Measurements from ENCODE around the gene RPS21.

Gene RPS21

DNA sequence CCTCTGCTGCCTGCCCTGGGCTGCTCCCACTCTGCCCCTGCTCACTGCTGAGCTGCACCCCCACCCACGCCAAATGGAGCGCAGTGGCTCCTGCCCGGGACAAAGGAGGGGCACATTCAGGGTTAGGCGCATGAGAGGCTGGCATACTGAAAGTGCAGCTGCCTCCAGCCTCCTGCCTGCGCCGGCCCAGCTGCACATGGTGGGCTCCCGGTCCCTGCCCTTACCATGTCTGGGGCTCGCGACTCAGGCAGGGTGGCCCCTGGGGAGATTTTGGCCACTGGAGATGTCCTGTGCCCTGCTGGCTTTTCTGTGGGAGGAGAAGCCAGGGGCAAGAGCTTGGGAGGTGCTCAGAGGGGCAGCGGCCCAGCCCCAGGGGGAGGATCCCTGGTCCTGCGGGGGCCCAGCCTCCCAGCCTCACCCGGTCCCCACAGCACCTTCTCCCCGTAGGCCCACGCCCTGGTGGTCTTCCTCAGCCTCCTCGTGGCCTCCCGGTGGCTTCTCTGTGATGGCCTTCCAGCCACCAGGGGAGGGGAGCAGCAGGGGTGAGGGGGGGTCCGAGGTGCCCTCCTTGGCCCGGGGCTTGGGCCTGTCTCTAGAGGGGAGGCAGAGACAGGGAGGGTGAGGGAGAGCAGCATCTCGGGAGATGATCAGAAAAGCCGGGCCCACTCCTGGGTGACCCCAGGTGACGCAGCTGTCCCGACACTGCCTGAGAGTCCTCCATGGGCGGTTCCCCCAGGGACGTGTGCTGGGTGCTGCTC lies 28.6 kb downstream of the RPS21 start:
- DNase-seq (ENCODE audit: extremely low read depth, insufficient read length) = no peak
- H3K27me3 ChIP-seq (replicated peaks; ENCODE audit: control insufficient read depth, insufficient read depth, low read length) = no peaks in the 10 kb centered on the region
- H3K36me3 ChIP-seq (ENCODE audit: control insufficient read depth, insufficient read depth, low read length) = no peaks in the 10 kb centered on the region
- TF ChIP-seq, protein P1, sequence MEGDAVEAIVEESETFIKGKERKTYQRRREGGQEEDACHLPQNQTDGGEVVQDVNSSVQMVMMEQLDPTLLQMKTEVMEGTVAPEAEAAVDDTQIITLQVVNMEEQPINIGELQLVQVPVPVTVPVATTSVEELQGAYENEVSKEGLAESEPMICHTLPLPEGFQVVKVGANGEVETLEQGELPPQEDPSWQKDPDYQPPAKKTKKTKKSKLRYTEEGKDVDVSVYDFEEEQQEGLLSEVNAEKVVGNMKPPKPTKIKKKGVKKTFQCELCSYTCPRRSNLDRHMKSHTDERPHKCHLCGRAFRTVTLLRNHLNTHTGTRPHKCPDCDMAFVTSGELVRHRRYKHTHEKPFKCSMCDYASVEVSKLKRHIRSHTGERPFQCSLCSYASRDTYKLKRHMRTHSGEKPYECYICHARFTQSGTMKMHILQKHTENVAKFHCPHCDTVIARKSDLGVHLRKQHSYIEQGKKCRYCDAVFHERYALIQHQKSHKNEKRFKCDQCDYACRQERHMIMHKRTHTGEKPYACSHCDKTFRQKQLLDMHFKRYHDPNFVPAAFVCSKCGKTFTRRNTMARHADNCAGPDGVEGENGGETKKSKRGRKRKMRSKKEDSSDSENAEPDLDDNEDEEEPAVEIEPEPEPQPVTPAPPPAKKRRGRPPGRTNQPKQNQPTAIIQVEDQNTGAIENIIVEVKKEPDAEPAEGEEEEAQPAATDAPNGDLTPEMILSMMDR (IDR thresholded peaks at IDR 0.05; ENCODE audit: insufficient read depth, low read length, poor library complexity, severe bottlenecking) = no peak
- no peak overlapping the region for H3K4me3 ChIP-seq (replicated peaks; ENCODE audit: low read depth, low read length)

GRCh38 chr20:62416651-62417637 lies 30.0 kb downstream of the RPS21 start:
- Histone ChIP-seq H3K4me3 (replicated peaks; ENCODE audit: low read depth, low read length) (no peak overlapping the region), H3K36me3 (ENCODE audit: control insufficient read depth, insufficient read depth, low read length) (no peaks in the 10 kb centered on the region), H3K27me3 (replicated peaks; ENCODE audit: control insufficient read depth, insufficient read depth, low read length) (no peaks in the 10 kb centered on the region)
- DNase-seq (ENCODE audit: extremely low read depth, insufficient read length) = no peak
- TF ChIP-seq, protein P1 (IDR thresholded peaks at IDR 0.05; ENCODE audit: insufficient read depth, low read length, poor library complexity, severe bottlenecking) = no peak

DNA sequence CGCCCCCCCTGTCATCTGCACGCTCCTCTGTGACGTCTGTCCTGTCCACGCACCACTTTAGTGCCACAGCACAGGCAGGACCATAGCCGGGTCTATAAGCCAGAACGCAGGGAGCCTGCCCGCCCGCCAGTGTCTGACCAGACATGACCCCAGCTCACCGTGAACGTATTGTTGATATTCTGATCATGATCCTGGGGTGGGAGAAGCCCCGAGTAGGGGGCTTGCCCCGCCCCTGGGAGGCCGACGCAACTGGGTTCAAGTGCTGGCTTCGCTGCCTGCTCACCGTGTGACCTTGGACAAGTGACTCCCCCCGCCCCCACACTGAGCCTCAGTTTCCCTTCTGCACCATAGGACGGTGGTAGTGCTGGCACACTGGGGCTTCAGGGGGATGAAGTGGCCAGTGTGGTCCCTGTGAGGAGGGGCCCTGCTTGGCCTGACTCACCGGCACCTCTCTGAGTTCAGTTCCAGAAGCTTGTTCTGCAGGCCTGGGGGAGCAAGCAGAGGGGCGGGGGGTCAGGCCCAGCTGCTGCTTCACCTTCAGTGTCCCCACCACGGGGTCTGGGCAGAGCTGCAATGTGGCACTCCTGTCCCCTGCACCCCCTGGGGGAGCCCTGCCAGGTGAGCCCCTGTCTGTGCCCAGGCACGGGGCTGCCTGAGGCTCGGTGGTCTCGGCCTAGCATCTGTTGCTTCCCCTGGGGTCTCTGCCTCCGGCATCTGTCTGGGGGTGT lies 31.2 kb downstream of the RPS21 start:
- Histone ChIP-seq H3K4me3 (replicated peaks; ENCODE audit: low read depth, low read length) (no peak overlapping the region), H3K27me3 (replicated peaks; ENCODE audit: control insufficient read depth, insufficient read depth, low read length) (no peaks in the 10 kb centered on the region; the same call in 1 of the 2 replicates), H3K36me3 (ENCODE audit: control insufficient read depth, insufficient read depth, low read length) (no peaks in the 10 kb centered on the region)
- TF ChIP-seq, protein P1 (IDR thresholded peaks at IDR 0.05; ENCODE audit: insufficient read depth, low read length, poor library complexity, severe bottlenecking) = no peak
- no peak for DNase-seq (ENCODE audit: extremely low read depth, insufficient read length)

DNA sequence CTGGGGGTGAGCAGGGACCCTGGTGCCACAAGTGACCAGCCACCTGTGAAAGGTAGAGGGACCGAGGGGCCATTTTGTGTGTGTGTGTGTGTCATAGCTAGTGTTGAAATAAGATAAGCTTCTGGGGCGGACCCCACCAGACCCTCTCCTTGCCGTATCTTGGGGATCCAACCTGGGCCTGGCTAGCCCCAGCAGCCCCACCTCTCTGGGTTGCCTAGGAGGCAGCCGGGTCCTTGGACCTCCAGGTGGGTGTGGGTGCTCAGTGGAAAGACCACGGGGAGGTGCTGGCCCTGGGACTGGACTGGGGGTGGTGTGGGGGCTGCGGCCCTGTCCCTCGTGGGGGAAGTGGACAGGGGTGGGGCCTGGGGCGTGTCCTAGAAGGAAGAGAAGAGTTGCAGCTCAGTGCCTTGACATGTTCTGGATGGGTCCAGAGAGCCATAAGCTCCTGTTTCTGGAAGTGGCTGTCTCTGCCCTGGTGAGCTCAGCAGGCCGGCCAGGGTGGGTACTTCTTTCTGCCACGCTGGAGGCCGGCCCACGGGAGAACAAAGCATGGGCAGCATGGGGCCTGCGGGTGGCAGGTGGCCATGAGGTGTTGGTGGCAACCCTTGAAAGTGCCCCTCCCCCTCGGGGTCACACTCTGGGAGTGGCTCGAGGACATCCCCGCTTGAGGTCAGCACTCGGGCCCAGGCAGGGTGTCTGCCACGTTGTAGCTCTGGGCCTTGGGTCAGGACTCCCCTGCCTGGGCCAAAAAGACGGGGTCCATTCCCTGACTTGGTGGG lies 32.0 kb downstream of the RPS21 start:
- TF ChIP-seq, protein P1 (IDR thresholded peaks at IDR 0.05; ENCODE audit: insufficient read depth, low read length, poor library complexity, severe bottlenecking) = no peak
- DNase-seq (ENCODE audit: extremely low read depth, insufficient read length) = no peak

GRCh38 chr20:62419759-62420158 lies 32.9 kb downstream of the RPS21 start:
- Histone ChIP-seq H3K4me3 (replicated peaks; ENCODE audit: low read depth, low read length) (no peak overlapping the region), H3K27me3 (replicated peaks; ENCODE audit: control insufficient read depth, insufficient read depth, low read length) (no peaks in the 10 kb centered on the region; the same call in 1 of the 2 replicates), H3K36me3 (ENCODE audit: control insufficient read depth, insufficient read depth, low read length) (no peaks in the 10 kb centered on the region)
- TF ChIP-seq, protein P1 (IDR thresholded peaks at IDR 0.05; ENCODE audit: insufficient read depth, low read length, poor library complexity, severe bottlenecking) = no peak
- no peak for DNase-seq (ENCODE audit: extremely low read depth, insufficient read length)

More for the DNA sequence above, 32.0 kb downstream of the RPS21 start:
- H3K36me3 ChIP-seq (ENCODE audit: control insufficient read depth, insufficient read depth, low read length) = no peaks in the 10 kb centered on the region
- H3K27me3 ChIP-seq (replicated peaks; ENCODE audit: control insufficient read depth, insufficient read depth, low read length) = no peaks in the 10 kb centered on the region; the same call in 1 of the 2 replicates
- H3K4me3 ChIP-seq (replicated peaks; ENCODE audit: low read depth, low read length) = no peak overlapping the region

Measured in GM06990 (cell line).